K562 (cell line): Measurements from ENCODE around the gene STEEP1. TPM values are rescaled to one million over a fixed set of nuclear protein-coding genes. Genes with fewer than 3 reads are reported as not detected.
A peak's percentile ranks its signal among the peaks of the same experiment; 100 is the strongest.

Source experiments
- NEUROD1 ChIP-seq: fragments of 150-350 bp; IDR thresholded peaks from 2 replicates; pipeline ENCODE4 v1.6.1; 2014; ENCODE audit warnings: borderline replicate concordance, low read length, low read depth; ENCODE audit not compliant: partially characterized antibody
- RAD21 ChIP-seq, 2 experiments: fragments of 250-450 bp in 1 of 2; fragments of 450-650 bp in 1 of 2; sonication (Bioruptor Pico) in 1 of 2; formaldehyde crosslinking in 1 of 2; IDR thresholded peaks in 1 of 2; conservative IDR thresholded peaks in 1 of 2; 2 replicates each; pipeline versions ENCODE4 v1.4.0 to v1.8.0; 2020 to 2022; ENCODE audit warnings: mild to moderate bottlenecking in 2 of 2, moderate library complexity in 1 of 2
- SETDB1 ChIP-seq: IDR thresholded peaks from one replicate; pipeline ENCODE4 v1.6.1; 2012; ENCODE audit warnings: low read length, control low read depth, inconsistent platforms
- SMARCA4 ChIP-seq: fragments of 450-650 bp; IDR thresholded peaks from 2 replicates; pipeline ENCODE4 v1.6.1; 2016
- STAG1 ChIP-seq: sonication (generic); formaldehyde crosslinking; IDR thresholded peaks from 2 replicates; pipeline ENCODE4 v1.5.0; 2020; ENCODE audit warnings: missing genetic modification reagents, borderline replicate concordance
- ZNF124 ChIP-seq: sonication (generic); formaldehyde crosslinking; IDR thresholded peaks from 2 replicates; pipeline ENCODE4 v1.8.1; 2022; ENCODE audit warnings: missing genetic modification reagents
- ZNF146 ChIP-seq: IDR thresholded peaks from one replicate; pipeline ENCODE4 v1.6.1; 2018; ENCODE audit warnings: missing compliant biosample characterization; ENCODE audit not compliant: unreplicated experiment
- ZNF445 ChIP-seq: fragments of 250-450 bp; sonication (Bioruptor Pico); IDR thresholded peaks from 2 replicates; pipeline ENCODE4 v1.4.0; 2020; ENCODE audit warnings: low read depth, mild to moderate bottlenecking, moderate library complexity
- ZNF668 ChIP-seq: fragments of 250-450 bp; sonication (Bioruptor Pico); IDR thresholded peaks from 2 replicates; pipeline ENCODE4 v1.8.0; 2022; ENCODE audit warnings: mild to moderate bottlenecking, inconsistent platforms
- ZNF75A ChIP-seq: fragments of 450-650 bp; formaldehyde crosslinking; IDR thresholded peaks from 2 replicates; pipeline ENCODE4 v1.4.0; 2020; ENCODE audit warnings: mild to moderate bottlenecking
- polyA plus RNA-seq, 8 experiments: library from polyadenylated mRNA; depleted of rRNA in 4 of 8; stranded (reverse) in 5 of 8; unstranded in 3 of 8; fragments of >200 nt; fragmentation: Nextera tagmentation in 2 of 8; fragmentation: Illumina TruSeq in 1 of 8; extraction: Ambion mirVana in 2 of 8; extraction: Trizol in 1 of 8; gene quantifications; 2 replicates each; pipeline versions ENCODE4 v1.2.1 to v1.2.3, GENCODE V29; 2011 to 2014; ENCODE audit warnings: inconsistent platforms in 1 of 8, missing spikeins in 1 of 8
- total RNA-seq, 7 experiments: library from RNA; depleted of rRNA in 6 of 7; stranded (reverse); fragments of >200 nt in 6 of 7; fragmentation: Illumina TruSeq in 2 of 7; extraction: Trizol in 2 of 7; gene quantifications; 2 replicates each; pipeline versions ENCODE4 v1.2.1 to v1.2.3, GENCODE V29; 2011 to 2021; ENCODE audit warnings: low replicate concordance in 1 of 7
- TF ChIP-seq, protein P1 (sequence below): sonication (generic); formaldehyde crosslinking; IDR thresholded peaks from 2 replicates; pipeline ENCODE4 v1.8.0; 2023; ENCODE audit warnings: mild to moderate bottlenecking, missing genetic modification reagents
- TF ChIP-seq, protein P2 (sequence below), 3 experiments: IDR thresholded peaks in 2 of 3; conservative IDR thresholded peaks in 1 of 3; 2 replicates each; pipeline ENCODE4 v1.5.1; 2011 to 2012; ENCODE audit warnings: low read length in 3 of 3, mild to moderate bottlenecking in 3 of 3, control low read depth in 2 of 3, improper control_type of control experiment in 1 of 3, inconsistent platforms in 1 of 3, low read depth in 1 of 3, mixed read lengths in 1 of 3, moderate library complexity in 1 of 3; ENCODE audit not compliant: insufficient read depth in 2 of 3
- TF ChIP-seq, protein P3 (sequence below): fragments of 450-650 bp; IDR thresholded peaks from 2 replicates; pipeline ENCODE4 v1.7.1; 2018; ENCODE audit warnings: mild to moderate bottlenecking, low read depth; ENCODE audit not compliant: partially characterized antibody
- TF ChIP-seq, protein P4 (sequence below): sonication (generic); formaldehyde crosslinking; IDR thresholded peaks from 2 replicates; pipeline ENCODE4 v1.8.0; 2022; ENCODE audit warnings: mild to moderate bottlenecking, missing genetic modification reagents

STEEP1 gene
- total and polyA plus RNA-seq, 9 of the 15 experiments (the other 6 are each of a cell fraction or from before 2014, with no cell fraction given): 15.0 to 73.7 (median 40.3) TPM

DNA sequence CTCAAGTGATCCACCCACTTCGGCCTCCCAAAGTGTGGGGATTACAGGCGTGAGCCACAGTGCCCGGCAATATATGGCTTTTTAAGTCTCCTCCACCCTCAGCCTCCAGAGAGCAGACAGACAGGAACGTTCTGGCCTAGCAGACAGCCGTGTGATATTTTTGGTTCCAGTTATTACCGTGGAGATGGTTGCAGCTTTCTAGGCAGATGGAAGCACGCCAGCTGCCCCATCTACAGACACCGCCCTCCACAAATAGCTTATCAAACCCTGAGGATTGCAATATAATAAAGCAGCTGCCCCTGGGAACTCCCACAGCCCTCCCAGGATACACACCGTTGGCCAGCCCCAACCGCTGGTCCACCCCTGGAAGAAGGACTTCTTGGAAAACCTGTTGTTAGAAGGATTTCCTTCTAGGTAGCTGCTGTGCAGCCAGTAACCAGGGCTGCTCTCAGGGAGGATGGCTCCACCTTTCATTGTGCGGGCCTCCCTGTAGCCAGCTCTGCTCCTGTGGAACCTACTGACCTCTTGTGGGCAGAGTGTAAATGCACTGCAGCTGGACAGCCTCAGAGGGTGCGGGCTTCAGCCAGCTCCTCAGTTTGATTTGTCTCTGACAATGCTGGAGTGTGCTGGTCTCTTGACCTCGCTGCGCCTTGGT, 52.9 kb downstream of the STEEP1 start (continued):
- TF ChIP-seq, protein P1, sequence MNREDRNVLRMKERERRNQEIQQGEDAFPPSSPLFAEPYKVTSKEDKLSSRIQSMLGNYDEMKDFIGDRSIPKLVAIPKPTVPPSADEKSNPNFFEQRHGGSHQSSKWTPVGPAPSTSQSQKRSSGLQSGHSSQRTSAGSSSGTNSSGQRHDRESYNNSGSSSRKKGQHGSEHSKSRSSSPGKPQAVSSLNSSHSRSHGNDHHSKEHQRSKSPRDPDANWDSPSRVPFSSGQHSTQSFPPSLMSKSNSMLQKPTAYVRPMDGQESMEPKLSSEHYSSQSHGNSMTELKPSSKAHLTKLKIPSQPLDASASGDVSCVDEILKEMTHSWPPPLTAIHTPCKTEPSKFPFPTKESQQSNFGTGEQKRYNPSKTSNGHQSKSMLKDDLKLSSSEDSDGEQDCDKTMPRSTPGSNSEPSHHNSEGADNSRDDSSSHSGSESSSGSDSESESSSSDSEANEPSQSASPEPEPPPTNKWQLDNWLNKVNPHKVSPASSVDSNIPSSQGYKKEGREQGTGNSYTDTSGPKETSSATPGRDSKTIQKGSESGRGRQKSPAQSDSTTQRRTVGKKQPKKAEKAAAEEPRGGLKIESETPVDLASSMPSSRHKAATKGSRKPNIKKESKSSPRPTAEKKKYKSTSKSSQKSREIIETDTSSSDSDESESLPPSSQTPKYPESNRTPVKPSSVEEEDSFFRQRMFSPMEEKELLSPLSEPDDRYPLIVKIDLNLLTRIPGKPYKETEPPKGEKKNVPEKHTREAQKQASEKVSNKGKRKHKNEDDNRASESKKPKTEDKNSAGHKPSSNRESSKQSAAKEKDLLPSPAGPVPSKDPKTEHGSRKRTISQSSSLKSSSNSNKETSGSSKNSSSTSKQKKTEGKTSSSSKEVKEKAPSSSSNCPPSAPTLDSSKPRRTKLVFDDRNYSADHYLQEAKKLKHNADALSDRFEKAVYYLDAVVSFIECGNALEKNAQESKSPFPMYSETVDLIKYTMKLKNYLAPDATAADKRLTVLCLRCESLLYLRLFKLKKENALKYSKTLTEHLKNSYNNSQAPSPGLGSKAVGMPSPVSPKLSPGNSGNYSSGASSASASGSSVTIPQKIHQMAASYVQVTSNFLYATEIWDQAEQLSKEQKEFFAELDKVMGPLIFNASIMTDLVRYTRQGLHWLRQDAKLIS (CRISPR knock-in tag): no peak
- TF ChIP-seq ZNF445 (CRISPR knock-in tag) (no peak), ZNF124 (CRISPR knock-in tag) (no peak), RAD21 (CRISPR knock-in tag; conservative IDR thresholded peaks at IDR 0.05 in 1 of 2, IDR thresholded peaks at IDR 0.05 in 1 of 2) (peak; percentile 81 to 87), SMARCA4 (no peak), STAG1 (CRISPR knock-in tag) (peak; percentile 76; the same call in 1 of the 2 replicates), NEUROD1 (no peak), ZNF668 (CRISPR knock-in tag) (no peak), ZNF75A (no peak), ZNF146 (CRISPR knock-in tag) (no peak), SETDB1 (no peak)
- TF ChIP-seq, protein P2, sequence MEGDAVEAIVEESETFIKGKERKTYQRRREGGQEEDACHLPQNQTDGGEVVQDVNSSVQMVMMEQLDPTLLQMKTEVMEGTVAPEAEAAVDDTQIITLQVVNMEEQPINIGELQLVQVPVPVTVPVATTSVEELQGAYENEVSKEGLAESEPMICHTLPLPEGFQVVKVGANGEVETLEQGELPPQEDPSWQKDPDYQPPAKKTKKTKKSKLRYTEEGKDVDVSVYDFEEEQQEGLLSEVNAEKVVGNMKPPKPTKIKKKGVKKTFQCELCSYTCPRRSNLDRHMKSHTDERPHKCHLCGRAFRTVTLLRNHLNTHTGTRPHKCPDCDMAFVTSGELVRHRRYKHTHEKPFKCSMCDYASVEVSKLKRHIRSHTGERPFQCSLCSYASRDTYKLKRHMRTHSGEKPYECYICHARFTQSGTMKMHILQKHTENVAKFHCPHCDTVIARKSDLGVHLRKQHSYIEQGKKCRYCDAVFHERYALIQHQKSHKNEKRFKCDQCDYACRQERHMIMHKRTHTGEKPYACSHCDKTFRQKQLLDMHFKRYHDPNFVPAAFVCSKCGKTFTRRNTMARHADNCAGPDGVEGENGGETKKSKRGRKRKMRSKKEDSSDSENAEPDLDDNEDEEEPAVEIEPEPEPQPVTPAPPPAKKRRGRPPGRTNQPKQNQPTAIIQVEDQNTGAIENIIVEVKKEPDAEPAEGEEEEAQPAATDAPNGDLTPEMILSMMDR (IDR thresholded peaks at IDR 0.05 in 2 of 3, conservative IDR thresholded peaks at IDR 0.05 in 1 of 3; ENCODE audit: insufficient read depth in 2 of 3, low read depth in 1 of 3, low read length in 3 of 3): peak; percentile 80 to 89 (median 87)
- TF ChIP-seq, protein P3, sequence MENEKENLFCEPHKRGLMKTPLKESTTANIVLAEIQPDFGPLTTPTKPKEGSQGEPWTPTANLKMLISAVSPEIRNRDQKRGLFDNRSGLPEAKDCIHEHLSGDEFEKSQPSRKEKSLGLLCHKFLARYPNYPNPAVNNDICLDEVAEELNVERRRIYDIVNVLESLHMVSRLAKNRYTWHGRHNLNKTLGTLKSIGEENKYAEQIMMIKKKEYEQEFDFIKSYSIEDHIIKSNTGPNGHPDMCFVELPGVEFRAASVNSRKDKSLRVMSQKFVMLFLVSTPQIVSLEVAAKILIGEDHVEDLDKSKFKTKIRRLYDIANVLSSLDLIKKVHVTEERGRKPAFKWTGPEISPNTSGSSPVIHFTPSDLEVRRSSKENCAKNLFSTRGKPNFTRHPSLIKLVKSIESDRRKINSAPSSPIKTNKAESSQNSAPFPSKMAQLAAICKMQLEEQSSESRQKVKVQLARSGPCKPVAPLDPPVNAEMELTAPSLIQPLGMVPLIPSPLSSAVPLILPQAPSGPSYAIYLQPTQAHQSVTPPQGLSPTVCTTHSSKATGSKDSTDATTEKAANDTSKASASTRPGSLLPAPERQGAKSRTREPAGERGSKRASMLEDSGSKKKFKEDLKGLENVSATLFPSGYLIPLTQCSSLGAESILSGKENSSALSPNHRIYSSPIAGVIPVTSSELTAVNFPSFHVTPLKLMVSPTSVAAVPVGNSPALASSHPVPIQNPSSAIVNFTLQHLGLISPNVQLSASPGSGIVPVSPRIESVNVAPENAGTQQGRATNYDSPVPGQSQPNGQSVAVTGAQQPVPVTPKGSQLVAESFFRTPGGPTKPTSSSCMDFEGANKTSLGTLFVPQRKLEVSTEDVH: no peak
- TF ChIP-seq, protein P4, sequence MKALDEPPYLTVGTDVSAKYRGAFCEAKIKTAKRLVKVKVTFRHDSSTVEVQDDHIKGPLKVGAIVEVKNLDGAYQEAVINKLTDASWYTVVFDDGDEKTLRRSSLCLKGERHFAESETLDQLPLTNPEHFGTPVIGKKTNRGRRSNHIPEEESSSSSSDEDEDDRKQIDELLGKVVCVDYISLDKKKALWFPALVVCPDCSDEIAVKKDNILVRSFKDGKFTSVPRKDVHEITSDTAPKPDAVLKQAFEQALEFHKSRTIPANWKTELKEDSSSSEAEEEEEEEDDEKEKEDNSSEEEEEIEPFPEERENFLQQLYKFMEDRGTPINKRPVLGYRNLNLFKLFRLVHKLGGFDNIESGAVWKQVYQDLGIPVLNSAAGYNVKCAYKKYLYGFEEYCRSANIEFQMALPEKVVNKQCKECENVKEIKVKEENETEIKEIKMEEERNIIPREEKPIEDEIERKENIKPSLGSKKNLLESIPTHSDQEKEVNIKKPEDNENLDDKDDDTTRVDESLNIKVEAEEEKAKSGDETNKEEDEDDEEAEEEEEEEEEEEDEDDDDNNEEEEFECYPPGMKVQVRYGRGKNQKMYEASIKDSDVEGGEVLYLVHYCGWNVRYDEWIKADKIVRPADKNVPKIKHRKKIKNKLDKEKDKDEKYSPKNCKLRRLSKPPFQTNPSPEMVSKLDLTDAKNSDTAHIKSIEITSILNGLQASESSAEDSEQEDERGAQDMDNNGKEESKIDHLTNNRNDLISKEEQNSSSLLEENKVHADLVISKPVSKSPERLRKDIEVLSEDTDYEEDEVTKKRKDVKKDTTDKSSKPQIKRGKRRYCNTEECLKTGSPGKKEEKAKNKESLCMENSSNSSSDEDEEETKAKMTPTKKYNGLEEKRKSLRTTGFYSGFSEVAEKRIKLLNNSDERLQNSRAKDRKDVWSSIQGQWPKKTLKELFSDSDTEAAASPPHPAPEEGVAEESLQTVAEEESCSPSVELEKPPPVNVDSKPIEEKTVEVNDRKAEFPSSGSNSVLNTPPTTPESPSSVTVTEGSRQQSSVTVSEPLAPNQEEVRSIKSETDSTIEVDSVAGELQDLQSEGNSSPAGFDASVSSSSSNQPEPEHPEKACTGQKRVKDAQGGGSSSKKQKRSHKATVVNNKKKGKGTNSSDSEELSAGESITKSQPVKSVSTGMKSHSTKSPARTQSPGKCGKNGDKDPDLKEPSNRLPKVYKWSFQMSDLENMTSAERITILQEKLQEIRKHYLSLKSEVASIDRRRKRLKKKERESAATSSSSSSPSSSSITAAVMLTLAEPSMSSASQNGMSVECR (CRISPR knock-in tag): no peak
